GM18868 (cell line): ENCODE data around the gene DNAH10.

Experiments
- ATAC-seq: cut with Tn5 transposase; IDR thresholded peaks from one replicate; pipeline ENCODE4 v1.9.1; 2021; ENCODE audit warnings: mild to moderate bottlenecking, moderate library complexity; ENCODE audit not compliant: unreplicated experiment

The DNAH10 gene

DNA sequence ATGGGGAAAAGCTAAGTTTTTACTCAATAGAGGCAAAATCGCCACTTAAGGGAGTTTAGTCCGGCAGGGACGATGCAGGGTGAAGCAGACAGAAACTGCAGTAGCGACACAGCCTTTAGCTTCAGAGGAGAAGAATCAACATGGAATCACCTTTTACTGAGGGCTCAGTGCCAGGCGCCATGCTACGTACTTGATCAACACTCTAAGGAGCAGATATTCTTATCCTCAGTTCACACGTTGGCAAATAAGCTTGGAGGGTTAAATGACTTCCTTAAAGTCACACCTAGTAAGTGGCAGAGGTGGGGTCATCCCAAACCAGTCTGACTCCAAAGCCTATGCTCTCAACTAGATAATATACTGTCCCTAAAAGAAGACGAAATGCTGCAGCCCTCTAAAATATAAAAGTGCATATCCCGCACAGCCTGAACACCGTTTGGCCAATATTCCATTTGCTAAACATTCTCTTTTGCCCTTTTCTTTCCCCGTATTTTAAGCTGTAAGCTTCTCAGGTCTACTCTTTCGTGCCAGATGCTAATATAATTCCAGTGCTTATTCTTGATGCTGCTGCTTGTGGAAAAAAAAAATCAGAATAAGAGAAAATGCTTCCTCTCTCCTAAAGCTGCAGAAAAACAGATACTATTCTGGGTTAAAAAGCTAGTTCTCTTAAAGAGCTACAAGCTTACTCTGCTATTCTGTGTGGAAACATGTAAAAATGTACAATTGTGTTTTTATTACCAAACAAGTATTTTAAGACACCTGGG is 199.7 kb downstream of the DNAH10 start:
- no peak for ATAC-seq

DNA sequence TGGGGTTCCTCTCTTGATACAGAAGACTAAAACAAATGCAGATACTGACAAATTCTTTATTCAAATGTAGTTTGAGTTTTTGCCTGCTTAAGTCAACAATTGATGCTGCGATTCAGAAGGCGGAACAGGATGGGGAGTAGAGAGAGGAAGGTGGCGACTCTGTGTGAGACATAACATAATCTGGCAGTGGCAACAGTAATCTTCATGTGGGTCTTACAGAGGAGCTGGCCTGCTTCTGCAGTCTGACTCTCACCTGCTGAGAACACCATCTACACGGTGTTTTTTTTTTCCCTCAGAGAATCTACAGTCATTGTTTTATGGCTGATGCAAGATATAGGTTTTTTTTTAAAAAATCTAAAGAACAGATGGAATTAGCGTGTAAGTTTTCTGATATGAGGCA is 200.4 kb downstream of the DNAH10 start:
- no peak for ATAC-seq

DNA sequence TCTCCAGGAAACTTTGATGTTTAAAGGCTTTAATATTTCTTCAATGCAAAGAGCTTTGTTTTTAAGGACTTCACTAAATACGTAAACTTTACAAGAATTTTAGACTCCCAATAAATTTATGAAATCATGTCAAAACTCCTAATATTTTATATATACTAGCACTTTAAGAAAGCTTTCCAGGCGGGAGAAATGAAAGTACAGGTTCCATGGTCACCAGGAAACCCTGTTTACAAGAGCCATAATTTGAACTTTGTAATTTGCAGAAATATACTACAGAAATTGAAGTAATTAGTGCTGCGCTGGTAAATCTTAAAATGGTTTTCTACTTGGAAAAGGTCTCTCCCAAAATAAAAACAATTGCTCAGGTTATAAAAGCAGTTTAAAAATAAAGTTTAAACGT is 201.7 kb downstream of the DNAH10 start:
- no peak for ATAC-seq

DNA sequence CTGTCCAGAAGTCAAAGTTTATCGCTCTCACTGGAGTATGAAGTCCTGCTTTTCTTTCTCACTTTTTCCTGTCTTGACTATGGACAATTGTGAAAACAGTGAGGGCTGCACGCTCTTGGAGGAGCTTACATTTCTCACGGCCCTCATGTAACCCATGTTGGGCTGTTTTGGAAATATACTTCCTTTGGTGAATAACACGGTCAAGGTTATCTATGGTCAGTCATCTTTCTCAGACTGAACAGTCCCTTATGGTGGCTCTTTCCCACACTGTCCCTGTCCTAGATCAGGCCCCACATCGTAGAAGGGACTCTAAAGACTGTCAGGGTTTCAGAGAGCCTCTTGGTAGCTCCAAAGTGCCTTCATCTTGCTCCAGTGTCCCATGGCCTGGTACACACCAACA is 203.3 kb downstream of the DNAH10 start:
- no peak for ATAC-seq

DNA sequence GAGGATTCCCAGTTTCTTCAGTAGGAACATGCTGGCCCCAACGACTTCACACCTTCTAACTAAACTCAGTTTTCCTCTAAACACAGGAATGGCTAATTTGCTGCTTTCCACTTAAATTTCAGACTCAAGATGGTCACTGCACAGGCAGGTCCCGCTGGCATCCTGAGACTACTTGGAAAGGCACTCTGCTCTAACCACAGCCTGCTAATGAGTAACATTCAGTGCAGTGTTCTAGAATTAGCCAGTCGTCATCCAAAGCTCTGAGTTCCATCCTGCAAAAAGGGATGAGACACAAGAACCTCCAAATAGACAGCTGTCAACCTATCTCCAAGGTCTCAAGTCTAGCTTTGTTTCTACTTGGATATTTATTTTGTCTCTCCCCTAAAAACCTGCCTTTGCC is 204.5 kb downstream of the DNAH10 start:
- no peak for ATAC-seq

DNA sequence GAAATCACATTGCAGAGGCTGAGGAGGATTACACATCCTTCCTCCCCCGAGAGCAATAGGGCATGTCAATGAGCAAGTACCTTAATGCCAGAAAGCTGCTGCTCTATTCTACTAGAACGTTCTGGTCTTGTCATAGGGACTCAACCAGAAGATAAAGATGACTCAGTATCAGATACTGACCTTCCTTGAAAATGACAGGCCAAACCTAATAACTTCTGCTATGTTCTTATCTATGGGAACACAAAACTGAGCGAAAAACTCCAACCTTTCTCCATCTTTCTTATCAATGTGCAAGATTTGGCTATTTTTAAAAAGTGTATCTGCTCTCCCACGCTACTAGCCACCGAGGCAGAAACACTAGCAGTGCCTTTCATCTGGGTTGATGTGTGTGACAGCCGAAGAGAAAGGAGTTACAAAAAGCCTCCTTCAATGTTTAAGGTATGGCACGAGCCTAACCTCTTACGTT is 205.1 kb downstream of the DNAH10 start:
- ATAC-seq = no peak

DNA sequence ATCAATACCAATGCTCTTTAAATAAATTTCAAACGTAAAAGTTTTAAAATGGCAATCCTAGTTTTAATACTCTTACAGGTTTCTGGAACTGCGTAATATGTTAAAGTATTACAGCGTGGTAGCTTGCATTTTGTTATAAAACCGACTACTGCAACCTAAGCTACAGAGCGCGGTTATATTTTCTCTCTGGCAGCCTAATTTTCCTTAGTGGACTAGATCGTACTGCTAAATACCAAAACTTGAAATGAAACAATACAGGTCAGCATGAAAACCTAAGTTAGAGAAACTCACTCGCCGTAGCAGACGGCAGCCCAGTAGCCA is 209.3 kb downstream of the DNAH10 start:
- ATAC-seq = no peak

DNA sequence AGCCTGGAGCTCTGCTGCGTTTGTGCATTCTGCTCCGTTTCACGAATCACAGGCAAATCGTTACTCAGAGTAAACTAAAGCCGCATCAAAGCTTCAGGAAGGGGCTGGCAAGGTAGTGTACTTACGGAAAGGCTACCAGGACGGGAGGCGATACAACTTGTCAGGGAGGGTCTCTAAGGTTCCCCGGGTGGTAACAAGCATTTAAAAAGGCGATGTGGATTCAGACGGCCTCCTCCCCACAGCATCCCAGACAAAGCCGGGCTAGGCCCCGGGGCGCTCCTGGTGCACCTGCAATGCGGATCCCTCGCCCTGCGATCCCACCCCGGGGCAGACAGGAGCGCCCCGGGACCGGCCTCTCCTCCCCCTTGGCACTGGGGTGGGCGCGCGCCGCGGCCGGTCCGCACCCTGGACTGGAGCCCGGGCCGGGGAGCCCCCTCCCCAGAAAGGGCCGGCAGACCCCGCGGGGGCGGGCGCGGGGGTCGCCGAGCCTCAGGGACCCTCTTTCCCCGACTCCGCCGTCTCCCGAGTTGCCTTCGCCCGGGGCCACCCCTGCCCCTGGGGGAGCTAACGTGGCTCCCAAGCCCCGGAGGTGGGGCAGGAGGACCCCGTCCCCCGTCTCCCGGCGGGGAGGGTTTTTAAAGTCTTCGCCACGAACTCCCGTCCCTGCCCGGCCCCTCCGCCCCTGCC is 209.8 kb downstream of the DNAH10 start:
- ATAC-seq = peak; percentile 1

DNA sequence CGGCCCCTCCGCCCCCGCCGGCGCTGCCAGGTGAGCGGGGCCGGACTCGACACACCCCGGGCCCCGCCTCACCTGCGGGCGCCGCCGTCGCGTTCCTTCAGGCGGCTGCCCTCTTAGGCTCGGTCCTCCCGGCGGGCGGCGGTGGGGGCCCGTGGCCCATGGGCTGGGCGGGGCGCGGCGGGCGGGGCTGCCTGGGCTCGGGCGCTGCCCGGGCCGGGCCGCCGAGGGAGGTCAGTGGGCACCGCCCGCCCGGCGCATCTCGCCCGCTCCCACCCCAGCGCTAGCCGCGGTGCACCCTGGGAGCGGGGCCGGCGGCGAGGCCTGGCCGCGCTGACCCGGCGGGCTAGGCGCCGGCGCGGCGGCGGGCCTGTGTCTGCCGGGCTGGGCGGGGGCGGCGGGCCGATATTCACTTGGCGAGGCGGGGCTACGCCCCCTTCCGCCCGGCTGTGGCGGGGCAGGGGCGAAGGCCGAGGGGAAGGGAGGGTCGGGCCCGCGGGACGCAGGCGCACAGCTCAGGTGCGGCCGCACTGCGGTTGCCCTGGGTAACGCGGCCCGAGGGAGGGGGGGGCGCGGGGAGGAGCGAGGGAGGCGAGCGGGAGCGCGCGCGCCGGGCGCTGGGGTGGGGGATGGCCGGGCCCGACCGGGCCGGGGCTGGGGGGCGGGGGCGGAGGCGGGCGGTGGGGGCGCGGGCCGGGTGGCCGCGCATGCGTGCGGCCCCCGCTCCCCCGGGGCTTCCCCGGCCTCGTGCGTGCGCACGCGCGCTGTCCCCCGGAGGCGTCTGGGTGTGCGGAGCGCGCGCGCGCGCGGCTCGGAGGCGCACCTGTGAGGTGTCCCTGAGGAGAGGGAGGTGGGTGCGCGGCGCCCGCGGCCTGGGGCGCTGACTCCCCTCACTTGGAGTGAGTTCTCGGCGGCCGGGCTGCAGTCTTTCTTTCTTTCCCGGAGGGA is 210.6 kb downstream of the DNAH10 start, which contains the start of the genes CCDC92 and ZNF664:
CCDC92 (minus strand) TSS at position 375 of the 945 bp plus-strand sequence. CDS start 28,526 bp downstream, outside the sequence.
ZNF664 (plus strand) TSS at position 759 of the 945 bp plus-strand sequence. CDS start 38,930 bp downstream, outside the sequence.
- peak; percentile 85 for ATAC-seq

DNA sequence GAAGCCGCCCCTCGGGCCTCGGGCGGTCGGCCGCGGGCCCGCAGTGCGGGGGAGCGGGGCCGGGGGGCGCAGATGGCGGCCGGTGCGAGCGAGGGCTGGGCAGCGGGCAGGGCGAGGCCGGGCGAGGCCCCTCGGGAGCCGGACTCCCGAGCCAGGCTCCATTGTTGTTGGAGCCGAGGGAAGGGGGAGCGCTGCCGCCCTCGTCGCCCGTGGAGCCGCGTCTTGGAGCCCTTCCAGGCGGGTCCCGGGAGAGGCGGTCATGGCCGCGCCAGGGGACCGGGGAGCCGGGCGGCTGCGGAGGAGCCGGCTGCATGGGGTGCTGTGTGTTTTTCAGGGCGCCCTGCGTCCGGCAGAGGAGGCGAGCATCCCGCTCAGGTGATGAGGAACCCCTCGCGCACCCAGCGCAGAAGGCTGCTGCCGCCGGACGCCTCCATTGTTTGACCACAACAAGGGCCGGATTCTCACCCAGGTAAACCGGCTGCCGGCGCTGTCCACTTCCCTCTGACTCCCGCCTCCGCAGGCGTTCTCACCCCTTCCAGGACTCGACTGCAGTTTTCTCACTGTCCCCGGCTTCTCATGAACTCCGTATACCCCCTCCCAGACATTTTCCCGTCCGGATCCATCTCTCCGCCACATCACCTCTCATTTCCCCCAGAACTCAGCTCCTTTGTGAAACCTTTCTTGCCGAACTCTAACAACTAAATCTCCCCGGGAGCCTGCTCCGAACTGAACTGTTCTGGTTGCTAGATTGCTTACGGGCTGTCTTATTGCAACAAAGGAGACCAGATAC is 211.6 kb downstream of the DNAH10 start:
- no peak for ATAC-seq

DNA sequence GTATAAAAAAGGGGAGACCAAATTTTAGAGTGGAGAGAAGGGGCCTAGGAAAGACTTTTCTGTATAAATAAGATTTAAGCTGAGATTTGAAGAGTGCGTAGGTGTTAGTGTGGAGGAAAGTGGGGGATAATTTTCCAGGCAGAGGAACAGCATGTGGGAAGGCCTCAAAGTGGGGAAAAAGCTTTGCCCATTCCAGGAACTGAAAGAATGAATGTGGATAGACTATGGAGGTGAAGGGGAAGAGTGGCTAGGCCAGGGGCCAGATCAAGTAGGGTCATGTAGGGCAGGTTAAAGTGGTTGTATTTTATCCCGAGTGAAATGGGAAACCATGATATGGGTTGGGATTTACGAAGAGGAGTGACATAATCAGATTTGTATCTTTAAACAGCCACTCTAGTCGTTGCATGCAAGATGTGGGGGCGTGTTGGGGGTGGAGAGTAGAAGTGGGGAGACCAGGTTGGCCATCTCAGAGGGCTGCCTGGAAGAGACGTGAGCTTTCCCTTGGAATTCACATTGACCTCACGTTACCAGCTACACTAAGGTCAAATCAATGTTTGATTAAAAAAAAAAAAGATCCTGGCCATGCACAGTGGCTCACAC is 214.2 kb downstream of the DNAH10 start:
- no peak for ATAC-seq

DNA sequence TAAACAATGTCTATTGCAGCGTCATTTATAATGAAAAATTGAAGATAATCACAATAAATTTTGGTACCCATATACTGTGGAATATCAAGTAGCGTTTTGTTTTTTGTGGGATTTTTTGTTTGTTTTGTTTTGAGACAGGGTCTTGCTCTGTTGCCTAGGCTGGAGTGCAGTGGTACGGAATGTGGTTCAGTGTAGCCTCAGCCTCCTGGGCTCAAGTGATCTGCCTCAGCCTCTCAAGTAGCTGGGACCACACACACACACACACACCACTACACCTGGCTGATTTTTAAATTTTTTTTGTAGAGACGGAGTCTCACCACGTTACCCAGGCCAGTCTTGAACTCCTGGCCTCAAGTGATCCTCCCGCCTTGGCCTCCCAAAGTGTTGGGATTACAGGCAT is 217.5 kb downstream of the DNAH10 start:
- no peak for ATAC-seq

DNA sequence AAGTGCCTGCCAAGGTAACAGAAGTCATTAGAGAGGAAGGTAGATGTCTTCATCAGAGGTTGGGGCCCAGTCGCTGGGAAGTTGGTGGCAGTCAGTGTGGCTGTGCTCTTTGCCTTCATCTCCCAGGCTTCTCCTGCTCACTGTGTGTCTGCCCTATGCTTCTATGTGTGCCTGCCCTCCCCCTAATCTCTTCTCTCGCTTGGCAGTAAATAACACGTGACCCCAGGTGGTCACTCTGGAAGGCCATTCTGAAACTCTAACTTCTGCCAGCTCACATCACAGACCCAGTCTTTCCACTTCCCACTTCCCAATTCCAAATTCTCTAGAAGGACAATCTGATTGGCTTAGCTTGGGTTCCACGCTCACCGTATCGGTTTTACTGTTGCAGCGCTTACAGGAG is 220.2 kb downstream of the DNAH10 start:
- ATAC-seq = no peak

DNA sequence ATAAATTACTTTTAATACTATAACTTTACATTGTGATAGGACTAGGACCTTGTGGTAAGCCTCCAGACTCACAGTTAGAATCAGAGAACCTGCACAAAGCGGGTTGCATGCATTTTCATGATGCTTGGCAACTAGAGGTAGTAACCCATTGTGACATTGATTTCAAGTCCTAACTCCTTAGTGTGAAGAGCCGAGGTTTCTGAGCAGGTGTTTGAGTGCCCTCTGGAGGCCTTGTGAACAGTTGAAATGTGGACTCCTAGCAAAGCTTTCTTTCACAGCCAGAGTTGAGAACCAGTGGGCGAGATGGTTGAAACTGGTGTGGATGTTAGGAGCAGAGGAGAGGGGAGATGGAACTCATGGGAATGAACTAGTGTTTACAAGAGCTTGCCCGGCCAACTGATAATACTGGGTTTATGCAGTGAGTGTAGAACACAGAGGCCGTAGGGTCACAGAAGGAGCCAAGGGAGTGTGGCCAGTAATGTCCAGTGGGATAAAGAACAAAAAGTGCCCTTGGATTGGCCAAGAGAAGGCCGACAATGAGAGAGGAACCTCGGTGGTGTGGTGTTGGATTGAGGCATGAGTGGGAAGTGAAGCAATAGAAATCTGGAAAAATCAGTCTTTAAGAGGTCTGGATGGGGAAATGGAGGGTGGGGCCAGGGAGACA is 221.9 kb downstream of the DNAH10 start:
- ATAC-seq = peak; percentile 75

DNA sequence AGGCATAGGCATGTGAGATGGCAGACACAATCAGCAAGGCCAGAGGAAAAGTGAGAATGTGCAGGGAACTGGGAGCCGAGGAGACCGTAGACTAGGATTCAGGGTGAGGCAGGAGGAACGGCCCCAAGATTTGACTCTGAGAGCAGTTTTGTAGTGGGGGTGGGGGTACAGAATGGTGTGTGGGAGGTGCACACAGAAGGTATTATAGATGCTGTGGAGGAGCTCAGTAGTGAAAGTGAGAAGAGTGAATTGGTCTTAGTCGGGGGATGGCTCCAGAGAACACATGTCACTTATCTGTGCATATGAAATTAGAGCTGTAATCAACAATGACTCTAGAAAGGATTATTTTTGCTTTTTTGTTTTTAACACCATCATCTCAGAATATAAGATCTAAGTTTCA is 222.8 kb downstream of the DNAH10 start:
- ATAC-seq = no peak
